Measurements from ENCODE around the gene SLC9A9. TPM values are rescaled to one million over a fixed set of nuclear protein-coding genes. Genes with fewer than 3 reads are reported as not detected.
A peak's percentile ranks its signal among the peaks of the same experiment; 100 is the strongest.

The SLC9A9 gene
- total and polyA plus RNA-seq, 4 donors = 12.0 to 39.7 (median 19.1) TPM

GRCh38 chr3:143363949-143364348, 484.3 kb downstream of the SLC9A9 start:
- WGBS (ENCODE audit: insufficient coverage) = no CpG with 5 or more reads among the region's 1 CpG
- no peaks in the 10 kb centered on the region for H3K4me1 ChIP-seq (ENCODE audit: control insufficient read depth, insufficient read depth, low read length)
- no peak for DNase-seq (ENCODE audit: low read depth in 4 of 6, low spot score in 6 of 6)
- no peaks in the 10 kb centered on the region for H3K27me3 ChIP-seq (ENCODE audit: control insufficient read depth, insufficient read depth, low read length)
- H3K36me3 ChIP-seq (ENCODE audit: control insufficient read depth, insufficient read depth, low read length) = no peaks in the 10 kb centered on the region
- H3K9me3 ChIP-seq (ENCODE audit: control insufficient read depth, insufficient read depth, low read length) = no peaks in the 10 kb centered on the region
- no peak overlapping the region for H3K4me3 ChIP-seq (ENCODE audit: low read depth, low read length)
- no peak overlapping the region for H3K27ac ChIP-seq (ENCODE audit: low read depth, low read length)

GRCh38 chr3:143363276-143363675, 485.0 kb downstream of the SLC9A9 start:
- Histone ChIP-seq H3K36me3 (ENCODE audit: control insufficient read depth, insufficient read depth, low read length) (no peaks in the 10 kb centered on the region), H3K27ac (ENCODE audit: low read depth, low read length) (no peak overlapping the region), H3K9me3 (ENCODE audit: control insufficient read depth, insufficient read depth, low read length) (no peaks in the 10 kb centered on the region), H3K4me3 (ENCODE audit: low read depth, low read length) (no peak overlapping the region), H3K27me3 (ENCODE audit: control insufficient read depth, insufficient read depth, low read length) (no peaks in the 10 kb centered on the region), H3K4me1 (ENCODE audit: control insufficient read depth, insufficient read depth, low read length) (no peaks in the 10 kb centered on the region)
- no CpG with 5 or more reads among the region's 3 CpGs for WGBS (ENCODE audit: insufficient coverage)
- DNase-seq (ENCODE audit: low read depth in 4 of 6, low spot score in 6 of 6) = no peak

- Histone ChIP-seq H3K4me1 (ENCODE audit: control insufficient read depth, insufficient read depth, low read length) (no peaks in the 10 kb centered on the region), H3K27ac (ENCODE audit: low read depth, low read length) (no peak overlapping the region), H3K4me3 (ENCODE audit: low read depth, low read length) (no peak overlapping the region), H3K36me3 (ENCODE audit: control insufficient read depth, insufficient read depth, low read length) (no peaks in the 10 kb centered on the region), H3K27me3 (ENCODE audit: control insufficient read depth, insufficient read depth, low read length) (no peaks in the 10 kb centered on the region), H3K9me3 (ENCODE audit: control insufficient read depth, insufficient read depth, low read length) (no peaks in the 10 kb centered on the region)
- no peak for DNase-seq (ENCODE audit: low read depth in 4 of 6, low spot score in 6 of 6)
- no CpG with 5 or more reads among the region's 2 CpGs for WGBS (ENCODE audit: insufficient coverage)
These were observed 485.9 kb downstream of the SLC9A9 start for GRCh38 chr3:143362115-143362991.

GRCh38 chr3:143361589-143361988, 486.7 kb downstream of the SLC9A9 start:
- H3K9me3 ChIP-seq (ENCODE audit: control insufficient read depth, insufficient read depth, low read length) = no peaks in the 10 kb centered on the region
- no peaks in the 10 kb centered on the region for H3K27me3 ChIP-seq (ENCODE audit: control insufficient read depth, insufficient read depth, low read length)
- H3K4me3 ChIP-seq (ENCODE audit: low read depth, low read length) = no peak overlapping the region
- H3K36me3 ChIP-seq (ENCODE audit: control insufficient read depth, insufficient read depth, low read length) = no peaks in the 10 kb centered on the region
- no peak overlapping the region for H3K27ac ChIP-seq (ENCODE audit: low read depth, low read length)
- no peak for DNase-seq (ENCODE audit: low read depth in 4 of 6, low spot score in 6 of 6)
- H3K4me1 ChIP-seq (ENCODE audit: control insufficient read depth, insufficient read depth, low read length) = no peaks in the 10 kb centered on the region
- no CpG with 5 or more reads among the region's 2 CpGs for WGBS (ENCODE audit: insufficient coverage)

GRCh38 chr3:143360244-143360643, 488.0 kb downstream of the SLC9A9 start:
- Histone ChIP-seq H3K4me3 (ENCODE audit: low read depth, low read length) (no peak overlapping the region), H3K27me3 (ENCODE audit: control insufficient read depth, insufficient read depth, low read length) (no peaks in the 10 kb centered on the region), H3K27ac (ENCODE audit: low read depth, low read length) (no peak overlapping the region), H3K4me1 (ENCODE audit: control insufficient read depth, insufficient read depth, low read length) (no peaks in the 10 kb centered on the region), H3K9me3 (ENCODE audit: control insufficient read depth, insufficient read depth, low read length) (no peaks in the 10 kb centered on the region), H3K36me3 (ENCODE audit: control insufficient read depth, insufficient read depth, low read length) (no peaks in the 10 kb centered on the region)
- DNase-seq (ENCODE audit: low read depth in 4 of 6, low spot score in 6 of 6) = no peak
- WGBS (ENCODE audit: insufficient coverage) = 57% methylated on average over 1 of the region's 2 CpGs

- Histone ChIP-seq H3K36me3 (ENCODE audit: control insufficient read depth, insufficient read depth, low read length) (no peaks in the 10 kb centered on the region), H3K27me3 (ENCODE audit: control insufficient read depth, insufficient read depth, low read length) (no peaks in the 10 kb centered on the region), H3K4me3 (ENCODE audit: low read depth, low read length) (no peak overlapping the region), H3K27ac (ENCODE audit: low read depth, low read length) (no peak overlapping the region), H3K9me3 (ENCODE audit: control insufficient read depth, insufficient read depth, low read length) (no peaks in the 10 kb centered on the region), H3K4me1 (ENCODE audit: control insufficient read depth, insufficient read depth, low read length) (no peaks in the 10 kb centered on the region)
- DNase-seq (ENCODE audit: low read depth in 4 of 6, low spot score in 6 of 6) = no peak
- 86% methylated on average over 3 of the region's 4 CpGs for WGBS (ENCODE audit: insufficient coverage)
These were observed 489.3 kb downstream of the SLC9A9 start for GRCh38 chr3:143358793-143359491.

GRCh38 chr3:143358155-143358792, 490.0 kb downstream of the SLC9A9 start:
- Histone ChIP-seq H3K27ac (ENCODE audit: low read depth, low read length) (no peak overlapping the region), H3K36me3 (ENCODE audit: control insufficient read depth, insufficient read depth, low read length) (no peaks in the 10 kb centered on the region)

GRCh38 chr3:143357700-143358099, 490.6 kb downstream of the SLC9A9 start:
- H3K4me1 ChIP-seq (ENCODE audit: control insufficient read depth, insufficient read depth, low read length) = no peaks in the 10 kb centered on the region
- H3K9me3 ChIP-seq (ENCODE audit: control insufficient read depth, insufficient read depth, low read length) = no peaks in the 10 kb centered on the region
- no peak overlapping the region for H3K4me3 ChIP-seq (ENCODE audit: low read depth, low read length)
- no peaks in the 10 kb centered on the region for H3K36me3 ChIP-seq (ENCODE audit: control insufficient read depth, insufficient read depth, low read length)
- WGBS (ENCODE audit: insufficient coverage) = no CpG with 5 or more reads among the region's 3 CpGs
- H3K27me3 ChIP-seq (ENCODE audit: control insufficient read depth, insufficient read depth, low read length) = no peaks in the 10 kb centered on the region
- no peak overlapping the region for H3K27ac ChIP-seq (ENCODE audit: low read depth, low read length)
- no peak for DNase-seq (ENCODE audit: low read depth in 4 of 6, low spot score in 6 of 6)

More at GRCh38 chr3:143358155-143358792, 490.0 kb downstream of the SLC9A9 start:
- Histone ChIP-seq H3K4me3 (ENCODE audit: low read depth, low read length) (no peak overlapping the region), H3K27me3 (ENCODE audit: control insufficient read depth, insufficient read depth, low read length) (no peaks in the 10 kb centered on the region), H3K9me3 (ENCODE audit: control insufficient read depth, insufficient read depth, low read length) (no peaks in the 10 kb centered on the region), H3K4me1 (ENCODE audit: control insufficient read depth, insufficient read depth, low read length) (no peaks in the 10 kb centered on the region)
- peak in 1 of 6 donors; percentile 18 for DNase-seq (ENCODE audit: low read depth in 4 of 6, low spot score in 6 of 6)
- no CpG with 5 or more reads among the region's 2 CpGs for WGBS (ENCODE audit: insufficient coverage)

GRCh38 chr3:143356839-143357238, 491.4 kb downstream of the SLC9A9 start:
- Histone ChIP-seq H3K9me3 (ENCODE audit: control insufficient read depth, insufficient read depth, low read length) (no peaks in the 10 kb centered on the region), H3K36me3 (ENCODE audit: control insufficient read depth, insufficient read depth, low read length) (no peaks in the 10 kb centered on the region), H3K4me1 (ENCODE audit: control insufficient read depth, insufficient read depth, low read length) (no peaks in the 10 kb centered on the region), H3K27ac (ENCODE audit: low read depth, low read length) (no peak overlapping the region), H3K4me3 (ENCODE audit: low read depth, low read length) (no peak overlapping the region), H3K27me3 (ENCODE audit: control insufficient read depth, insufficient read depth, low read length) (no peaks in the 10 kb centered on the region)
- no CpG with 5 or more reads among the region's 1 CpG for WGBS (ENCODE audit: insufficient coverage)
- DNase-seq (ENCODE audit: low read depth in 4 of 6, low spot score in 6 of 6) = no peak
